Thymus (tissue), 14 donors: ENCODE measurements around the gene FAM111A. TPM values are rescaled to one million over a fixed set of nuclear protein-coding genes. Genes with fewer than 3 reads are reported as not detected.
A peak's percentile ranks its signal among the peaks of the same experiment; 100 is the strongest.
"Not testable (repeated sequence)": the region's sequence is repeated elsewhere in the genome, so short reads cannot be mapped to it uniquely, and the experiment has no call there.

Experiments used
- DNase-seq, 9 donors: peaks; one replicate each; pipeline ENCODE4 v3.0.0-alpha.2; 2013; ENCODE audit warnings: low spot score in 9 of 9, low read depth in 6 of 9, missing footprints in 1 of 9
- H3K27ac ChIP-seq, 2 donors: one replicate each; pipeline ENCODE4 v1.5.1; 2013; ENCODE audit warnings: control low read depth in 1 of 2, low read depth in 1 of 2, low read length in 1 of 2, mild to moderate bottlenecking in 1 of 2, moderate library complexity in 1 of 2
- H3K27me3 ChIP-seq, 2 donors: one replicate each; pipeline ENCODE4 v1.5.1; 2013; ENCODE audit warnings: low read length in 1 of 2; ENCODE audit not compliant: control insufficient read depth in 2 of 2, insufficient read depth in 1 of 2
- H3K36me3 ChIP-seq, 2 donors: one replicate each; pipeline ENCODE4 v1.5.1; 2013; ENCODE audit warnings: low read length in 1 of 2, mild to moderate bottlenecking in 1 of 2, moderate library complexity in 1 of 2; ENCODE audit not compliant: control insufficient read depth in 2 of 2, insufficient read depth in 2 of 2
- H3K4me1 ChIP-seq, 2 donors: one replicate each; pipeline ENCODE4 v1.5.1; 2013; ENCODE audit warnings: low read length in 2 of 2; ENCODE audit not compliant: control insufficient read depth in 2 of 2, insufficient read depth in 2 of 2
- H3K4me3 ChIP-seq, 2 donors: one replicate each; pipeline ENCODE4 v1.5.1; 2013; ENCODE audit warnings: low read length in 2 of 2, control low read depth in 1 of 2, mild to moderate bottlenecking in 1 of 2
- H3K9me3 ChIP-seq, 2 donors: one replicate each; pipeline ENCODE4 v1.5.1; 2013; ENCODE audit warnings: low read length in 1 of 2, mild to moderate bottlenecking in 1 of 2; ENCODE audit not compliant: control insufficient read depth in 2 of 2, insufficient read depth in 1 of 2
- WGBS: extraction: QIAGEN DNeasy Blood & Tissue Kit; methylation state at CpG from one replicate; pipeline ENCODE4 v1.1.7; 2013; 5-methylcytosine and 5-hydroxymethylcytosine counted together
- long read RNA-seq, 10 donors: transcript quantifications; one replicate each; lab custom pipeline, GENCODE V29; 2026
- polyA plus RNA-seq: library from polyadenylated mRNA; stranded (reverse); fragments of 200-250 nt; gene quantifications from one replicate; pipeline ENCODE4 v1.2.3, GENCODE V29; 2013
- total RNA-seq: library from RNA; stranded (reverse); fragments of 120-200 nt; gene quantifications from one replicate; pipeline ENCODE4 v1.2.4, GENCODE V29; 2013
- donor health status: healthy.

FAM111A gene, protein sequence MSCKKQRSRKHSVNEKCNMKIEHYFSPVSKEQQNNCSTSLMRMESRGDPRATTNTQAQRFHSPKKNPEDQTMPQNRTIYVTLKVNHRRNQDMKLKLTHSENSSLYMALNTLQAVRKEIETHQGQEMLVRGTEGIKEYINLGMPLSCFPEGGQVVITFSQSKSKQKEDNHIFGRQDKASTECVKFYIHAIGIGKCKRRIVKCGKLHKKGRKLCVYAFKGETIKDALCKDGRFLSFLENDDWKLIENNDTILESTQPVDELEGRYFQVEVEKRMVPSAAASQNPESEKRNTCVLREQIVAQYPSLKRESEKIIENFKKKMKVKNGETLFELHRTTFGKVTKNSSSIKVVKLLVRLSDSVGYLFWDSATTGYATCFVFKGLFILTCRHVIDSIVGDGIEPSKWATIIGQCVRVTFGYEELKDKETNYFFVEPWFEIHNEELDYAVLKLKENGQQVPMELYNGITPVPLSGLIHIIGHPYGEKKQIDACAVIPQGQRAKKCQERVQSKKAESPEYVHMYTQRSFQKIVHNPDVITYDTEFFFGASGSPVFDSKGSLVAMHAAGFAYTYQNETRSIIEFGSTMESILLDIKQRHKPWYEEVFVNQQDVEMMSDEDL
- total RNA-seq (60.5 TPM), polyA plus RNA-seq (82.5 TPM)
- long read RNA-seq, donor 1, partial matches to known transcripts = 0 of 1 reads
- long read RNA-seq, donor 1, other reads (novel, unspliced or antisense) = 0 of 1 reads
- long read RNA-seq, donor 2 = 0 reads
- long read RNA-seq, donor 3, full-length matches to known transcripts = 18 of 33 reads
- long read RNA-seq, donor 3, partial matches to known transcripts = 15 of 33 reads
- long read RNA-seq, donor 3, other reads (novel, unspliced or antisense) = 0 of 33 reads
- long read RNA-seq, donor 4, partial matches to known transcripts = 0 of 8 reads
- long read RNA-seq, donor 4, other reads (novel, unspliced or antisense) = 0 of 8 reads
- long read RNA-seq, donor 5, full-length matches to known transcripts = 17 of 22 reads
- long read RNA-seq, donor 5, partial matches to known transcripts = 5 of 22 reads
- long read RNA-seq, donor 5, other reads (novel, unspliced or antisense) = 0 of 22 reads
- long read RNA-seq, donor 6, full-length matches to known transcripts = 10 of 10 reads
- long read RNA-seq, donor 6, partial matches to known transcripts = 0 of 10 reads
- long read RNA-seq, donor 6, other reads (novel, unspliced or antisense) = 0 of 10 reads
- long read RNA-seq, donor 7, partial matches to known transcripts = 0 of 6 reads
- long read RNA-seq, donor 7, other reads (novel, unspliced or antisense) = 0 of 6 reads
- long read RNA-seq, donor 8, full-length matches to known transcripts = 2 of 2 reads
- long read RNA-seq, donor 8, partial matches to known transcripts = 0 of 2 reads
- long read RNA-seq, donor 8, other reads (novel, unspliced or antisense) = 0 of 2 reads
- long read RNA-seq, donor 9, full-length matches to known transcripts = 8 of 8 reads
- long read RNA-seq, donor 9, partial matches to known transcripts = 0 of 8 reads
- long read RNA-seq, donor 9, other reads (novel, unspliced or antisense) = 0 of 8 reads
- long read RNA-seq, donor 10, full-length matches to known transcripts = 3 of 3 reads
- long read RNA-seq, donor 10, partial matches to known transcripts = 0 of 3 reads
- long read RNA-seq, donor 10, other reads (novel, unspliced or antisense) = 0 of 3 reads

GRCh38 chr11:59142530-59143507, at the start of gene FAM111A:
TSS of gene FAM111A (plus strand) at chr11:59142856. CDS start at chr11:59148873, 6,017 bp downstream.
- Histone ChIP-seq H3K4me1 (peaks cover 15 to 30% of the 10 kb centered on the region in 2 donors), H3K4me3 (peak within 1 kb of the TSS; percentile 76 to 86), H3K27ac (peak within 1 kb of the TSS; percentile 96 to 99), H3K9me3 (no peaks in the 10 kb centered on the region), H3K27me3 (no peaks in the 10 kb centered on the region), H3K36me3 (peaks cover under 1 to 6% of the 10 kb centered on the region in 2 donors)
- WGBS = under 1% methylated on average over 50 of the region's 50 CpGs
- DNase-seq = peak; percentile 49 to 92 (median 82)

DNA sequence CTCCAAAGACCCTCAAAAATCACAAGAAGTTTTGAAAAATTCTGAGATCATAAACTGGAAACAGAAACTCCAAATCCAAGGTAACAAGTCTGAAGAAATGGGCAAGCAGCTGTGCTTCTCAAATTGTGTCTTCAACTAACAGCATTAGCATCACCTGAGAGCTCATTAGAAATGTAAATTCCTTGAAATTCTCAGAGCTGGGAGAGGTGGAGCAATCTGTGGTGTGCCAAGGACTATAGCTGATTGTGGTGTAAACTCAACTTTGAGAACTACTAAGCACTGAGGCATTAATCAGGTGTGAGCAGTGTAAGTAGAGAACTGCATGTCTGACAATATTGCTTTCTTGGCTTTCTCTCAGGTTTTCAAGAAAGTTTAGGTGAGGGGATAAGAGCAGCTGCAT, 49.1 kb upstream of the FAM111A start:
- H3K4me3 ChIP-seq, DNase-seq, H3K27me3 ChIP-seq, H3K36me3 ChIP-seq, H3K4me1 ChIP-seq, H3K27ac ChIP-seq, H3K9me3 ChIP-seq: not testable (repeated sequence)

GRCh38 chr11:59095225-59095624, 47.4 kb upstream of the FAM111A start:
- not testable (repeated sequence) for H3K9me3 ChIP-seq, H3K4me3 ChIP-seq, H3K27ac ChIP-seq, DNase-seq, H3K27me3 ChIP-seq, H3K4me1 ChIP-seq, H3K36me3 ChIP-seq
- WGBS = 99% methylated on average over 1 of the region's 1 CpG

- not testable (repeated sequence) for H3K9me3 ChIP-seq, H3K36me3 ChIP-seq, H3K27ac ChIP-seq, H3K4me1 ChIP-seq, H3K27me3 ChIP-seq, H3K4me3 ChIP-seq, DNase-seq
- 96% methylated on average over 5 of the region's 5 CpGs for WGBS
Observed at GRCh38 chr11:59095972-59096575, 46.6 kb upstream of the FAM111A start.

GRCh38 chr11:59097113-59097708, 45.4 kb upstream of the FAM111A start:
- H3K4me1 ChIP-seq = peaks cover 0 to 6% of the 10 kb centered on the region in 2 donors
- WGBS = 96% methylated on average over 5 of the region's 5 CpGs
- H3K27me3 ChIP-seq = no peaks in the 10 kb centered on the region
- H3K36me3 ChIP-seq = no peaks in the 10 kb centered on the region
- H3K27ac ChIP-seq = no peak overlapping the region
- no peak overlapping the region for H3K4me3 ChIP-seq
- H3K9me3 ChIP-seq = no peaks in the 10 kb centered on the region
- peak in 7 of 9 donors; percentile 47 to 79 (median 56) for DNase-seq

DNA sequence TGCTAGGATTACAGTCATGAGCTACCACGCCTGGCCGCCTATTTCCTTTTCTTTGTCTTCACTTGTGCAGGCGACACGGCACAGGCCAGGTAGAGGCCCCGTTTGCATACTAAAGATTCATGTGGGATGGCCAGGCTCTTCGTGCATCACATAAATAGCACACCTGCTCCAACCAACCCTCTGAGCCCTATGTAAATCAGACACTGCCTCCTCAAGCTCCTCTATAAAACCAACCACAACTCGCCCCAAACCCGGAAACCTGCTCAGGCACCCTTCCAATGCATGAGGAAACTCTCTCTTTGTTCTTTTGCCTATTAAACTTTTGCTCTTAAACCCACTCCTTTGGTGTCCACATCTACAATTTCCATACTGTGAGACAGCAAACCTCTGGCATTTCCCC, 44.7 kb upstream of the FAM111A start:
- H3K4me3 ChIP-seq, H3K9me3 ChIP-seq, DNase-seq, H3K27me3 ChIP-seq, H3K36me3 ChIP-seq, H3K4me1 ChIP-seq, H3K27ac ChIP-seq: not testable (repeated sequence)
- 90% methylated on average over 8 of the region's 8 CpGs for WGBS

DNA sequence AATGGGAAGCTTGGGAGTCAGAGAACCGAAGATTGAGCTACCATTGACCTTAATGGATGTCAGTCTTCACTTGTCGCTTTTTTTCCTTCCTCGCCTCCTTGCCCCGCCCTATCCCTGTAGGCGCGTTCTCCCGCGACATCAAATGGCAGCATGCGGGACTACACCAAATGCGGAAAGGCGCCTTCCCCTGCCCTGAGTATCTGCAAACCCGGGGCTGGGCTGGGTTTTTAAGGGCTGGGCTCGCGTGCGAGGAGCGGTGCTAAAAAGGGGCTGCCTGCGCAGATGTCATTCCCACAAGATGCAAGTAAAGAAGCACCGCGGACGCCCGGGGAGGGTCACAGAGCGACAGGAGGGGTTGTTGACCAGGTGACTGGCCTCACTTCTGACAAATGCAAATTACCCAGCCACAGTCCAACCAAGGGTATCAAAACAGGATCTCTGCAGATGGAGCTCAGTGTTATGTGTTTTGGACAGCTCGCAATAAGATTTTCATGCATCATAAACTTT, 40.3 kb upstream of the FAM111A start:
- Histone ChIP-seq H3K4me3 (peak overlapping the region; percentile 35 to 46), H3K27ac (no peak overlapping the region), H3K27me3 (peaks cover 0 to 3% of the 10 kb centered on the region in 2 donors), H3K36me3 (no peaks in the 10 kb centered on the region), H3K9me3 (no peaks in the 10 kb centered on the region), H3K4me1 (peaks cover 5 to 19% of the 10 kb centered on the region in 2 donors)
- 8% methylated on average over 23 of the region's 23 CpGs for WGBS
- DNase-seq = peak in 6 of 9 donors; percentile 46 to 81 (median 54)
